K562 (cell line): ENCODE measurements around the gene GUK1. TPM values are rescaled to one million over a fixed set of nuclear protein-coding genes. Genes with fewer than 3 reads are reported as not detected.

ENCODE experiments used
- ATF1 ChIP-seq, 2 experiments: fragments of 450-650 bp in 1 of 2; IDR thresholded peaks; 2 replicates each; pipeline ENCODE4 v1.6.1; 2016; ENCODE audit warnings: missing compliant biosample characterization in 1 of 2, missing genetic modification characterization in 1 of 2
- BCLAF1 ChIP-seq, 2 experiments: fragments of 450-650 bp in 1 of 2; IDR thresholded peaks; 2 replicates each; pipeline ENCODE4 v1.6.1; 2011 to 2017; ENCODE audit warnings: low read depth in 2 of 2, antibody characterized with exemption in 1 of 2, borderline replicate concordance in 1 of 2, low read length in 1 of 2, mild to moderate bottlenecking in 1 of 2, mixed read lengths in 1 of 2; ENCODE audit not compliant: control insufficient read depth in 1 of 2
- CBX1 ChIP-seq: sonication (generic); IDR thresholded peaks from 2 replicates; pipeline ENCODE4 v1.6.1; 2016; ENCODE audit warnings: antibody characterized with exemption, low read depth, mild to moderate bottlenecking
- CCNT2 ChIP-seq: IDR thresholded peaks from 2 replicates; pipeline ENCODE4 v1.6.1; 2011; ENCODE audit warnings: borderline replicate concordance, low read depth, mild to moderate bottlenecking, moderate library complexity, mixed read lengths, low read length; ENCODE audit not compliant: insufficient read length; ENCODE audit errors: extremely low read depth
- EP300 ChIP-seq: IDR thresholded peaks from 2 replicates; pipeline ENCODE4 v1.6.1; 2012; ENCODE audit warnings: low read length, improper control_type of control experiment
- EP400 ChIP-seq: fragments of 450-650 bp; IDR thresholded peaks from 2 replicates; pipeline ENCODE4 v1.6.1; 2017; ENCODE audit warnings: antibody characterized with exemption, mild to moderate bottlenecking, moderate library complexity
- GATAD2A ChIP-seq: fragments of 450-650 bp; IDR thresholded peaks from 2 replicates; pipeline ENCODE4 v1.6.1; 2017
- HNRNPK ChIP-seq: fragments of 200-400 bp; formaldehyde crosslinking; IDR thresholded peaks from one replicate; pipeline ENCODE4 v1.6.1; 2018; ENCODE audit warnings: mild to moderate bottlenecking, low read depth, low read length; ENCODE audit not compliant: poor library complexity, severe bottlenecking
- L3MBTL2 ChIP-seq: fragments of 450-650 bp; IDR thresholded peaks from 2 replicates; pipeline ENCODE4 v1.6.1; 2016; ENCODE audit warnings: mild to moderate bottlenecking, moderate library complexity
- MYNN ChIP-seq, 2 experiments: sonication (generic); formaldehyde crosslinking in 1 of 2; IDR thresholded peaks; 2 replicates each; pipeline versions ENCODE4 v1.5.0 to v1.6.1; 2016 to 2020; ENCODE audit warnings: antibody characterized with exemption in 1 of 2, missing genetic modification reagents in 1 of 2
- NBN ChIP-seq: fragments of 450-650 bp; IDR thresholded peaks from 2 replicates; pipeline ENCODE4 v1.6.1; 2016; ENCODE audit warnings: low read depth, mild to moderate bottlenecking
- NFXL1 ChIP-seq: fragments of 450-650 bp; formaldehyde crosslinking; IDR thresholded peaks from 2 replicates; pipeline ENCODE4 v1.4.0; 2021; ENCODE audit warnings: mild to moderate bottlenecking
- NR2C1 ChIP-seq, 2 experiments: fragments of 450-650 bp; IDR thresholded peaks; 2 replicates each; pipeline ENCODE4 v1.6.1; 2017; ENCODE audit warnings: mild to moderate bottlenecking in 2 of 2, antibody characterized with exemption in 1 of 2, inconsistent platforms in 1 of 2, missing compliant biosample characterization in 1 of 2, missing genetic modification characterization in 1 of 2
- PBX2 ChIP-seq, 2 experiments: IDR thresholded peaks in 1 of 2; conservative IDR thresholded peaks in 1 of 2; 2 replicates each; pipeline ENCODE4 v1.6.1; 2016; ENCODE audit warnings: low read depth in 2 of 2, mild to moderate bottlenecking in 1 of 2, missing compliant biosample characterization in 1 of 2, missing genetic modification characterization in 1 of 2, moderate library complexity in 1 of 2
- POLR2AphosphoS5 ChIP-seq: IDR thresholded peaks from 2 replicates; pipeline ENCODE4 v1.6.1; 2011; ENCODE audit warnings: mild to moderate bottlenecking, low read depth, low read length, moderate library complexity; ENCODE audit not compliant: control insufficient read depth, insufficient read depth
- SIN3B ChIP-seq: fragments of 450-650 bp; IDR thresholded peaks from 2 replicates; pipeline ENCODE4 v1.6.1; 2017; ENCODE audit warnings: low read depth, mild to moderate bottlenecking, moderate library complexity
- TAF1 ChIP-seq: IDR thresholded peaks from 2 replicates; pipeline ENCODE4 v1.6.1; 2011; ENCODE audit warnings: mild to moderate bottlenecking, low read length, moderate library complexity; ENCODE audit not compliant: insufficient read depth, control insufficient read depth, severe bottlenecking; ENCODE audit errors: extremely low read depth
- TAF15 ChIP-seq: fragments of 200-400 bp; formaldehyde crosslinking; IDR thresholded peaks from 2 replicates; pipeline ENCODE4 v1.6.1; 2017; ENCODE audit warnings: mild to moderate bottlenecking, low read depth, low read length, moderate library complexity
- ZNF121 ChIP-seq: sonication (generic); formaldehyde crosslinking; conservative IDR thresholded peaks from 2 replicates; pipeline ENCODE4 v1.8.0; 2022; ENCODE audit warnings: missing genetic modification reagents
- ZNF232 ChIP-seq: sonication (generic); formaldehyde crosslinking; IDR thresholded peaks from 2 replicates; pipeline ENCODE4 v1.8.0; 2022; ENCODE audit warnings: mild to moderate bottlenecking, missing genetic modification reagents
- polyA plus RNA-seq, 8 experiments: library from polyadenylated mRNA; depleted of rRNA in 4 of 8; stranded (reverse) in 5 of 8; unstranded in 3 of 8; fragments of >200 nt; fragmentation: Nextera tagmentation in 2 of 8; fragmentation: Illumina TruSeq in 1 of 8; extraction: Ambion mirVana in 2 of 8; extraction: Trizol in 1 of 8; gene quantifications; 2 replicates each; pipeline versions ENCODE4 v1.2.1 to v1.2.3, GENCODE V29; 2011 to 2014; ENCODE audit warnings: inconsistent platforms in 1 of 8, missing spikeins in 1 of 8
- total RNA-seq, 7 experiments: library from RNA; depleted of rRNA in 6 of 7; stranded (reverse); fragments of >200 nt in 6 of 7; fragmentation: Illumina TruSeq in 2 of 7; extraction: Trizol in 2 of 7; gene quantifications; 2 replicates each; pipeline versions ENCODE4 v1.2.1 to v1.2.3, GENCODE V29; 2011 to 2021; ENCODE audit warnings: low replicate concordance in 1 of 7

Gene GUK1
- total and polyA plus RNA-seq, 9 of the 15 experiments (the other 6 are each of a cell fraction or from before 2014, with no cell fraction given) = 7.0 to 331 (median 132) TPM

DNA sequence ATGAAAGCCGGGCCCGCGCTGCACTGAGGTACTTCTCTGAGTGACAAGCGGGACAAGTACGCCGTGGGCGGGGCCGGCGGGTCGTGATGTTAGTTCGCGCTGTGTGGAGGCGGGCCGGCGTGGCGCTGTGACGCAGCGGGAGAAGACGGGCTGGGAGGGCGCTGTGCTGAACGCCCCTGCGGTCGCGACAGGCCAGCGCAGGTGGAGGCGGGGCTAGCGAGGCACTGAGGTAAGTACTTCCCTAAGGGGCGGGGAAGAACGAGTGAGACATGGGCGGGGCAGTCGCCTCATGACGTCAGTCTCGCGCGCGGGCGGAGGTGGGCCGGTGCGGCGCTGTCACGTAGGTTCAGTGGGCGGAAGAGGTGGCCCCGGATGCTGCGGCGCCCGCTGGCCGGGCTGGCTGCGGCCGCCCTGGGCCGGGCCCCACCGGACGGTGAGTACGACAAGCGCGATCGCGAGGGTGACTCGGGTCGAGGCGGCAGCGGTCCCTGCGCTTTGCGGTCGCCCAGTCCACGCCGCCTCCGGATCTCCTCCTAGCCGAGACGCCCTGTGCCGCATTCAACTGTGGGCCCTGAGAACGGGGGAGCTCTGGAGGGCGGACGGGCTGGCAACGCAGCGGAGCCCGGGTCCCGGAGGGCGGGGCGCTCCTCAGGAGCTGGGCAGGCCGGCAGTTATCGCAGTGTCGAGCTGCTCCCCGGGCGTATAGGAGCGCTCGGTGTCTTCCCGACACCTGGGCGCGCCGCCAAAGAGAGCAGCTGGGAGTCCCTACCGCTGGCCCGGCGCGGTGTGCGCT, at the start of gene GUK1 (continued):
- no peak for TF ChIP-seq NFXL1
- peak; percentile 48 for TF ChIP-seq HNRNPK
- no peak; the same call in 1 of the 2 replicates for TF ChIP-seq ZNF232
- TF ChIP-seq POLR2AphosphoS5 = peak; percentile 89
- TF ChIP-seq NR2C1 (IDR thresholded peaks at IDR 0.05) = no peak
- no peak for TF ChIP-seq NR2C1 (tag; IDR thresholded peaks at IDR 0.05)
- TF ChIP-seq ATF1 (CRISPR knock-in tag; IDR thresholded peaks at IDR 0.05) = peak; percentile 90
- TF ChIP-seq ATF1 (tag; IDR thresholded peaks at IDR 0.05) = peak; percentile 100
- peak; percentile 91; the same call in 1 of the 2 replicates for TF ChIP-seq GATAD2A
- TF ChIP-seq BCLAF1 (IDR thresholded peaks at IDR 0.05; ENCODE audit: borderline replicate concordance in 1 of 2, control insufficient read depth in 1 of 2, low read depth in 2 of 2, low read length in 1 of 2) = 0 out of 4 replicates have a peak, but pooled peaks of 1 of the 2 experiments have one; percentile 22
- peak; percentile 64; the same call in 1 of the 2 replicates for TF ChIP-seq MYNN (IDR thresholded peaks at IDR 0.05)
- no peak for TF ChIP-seq MYNN (CRISPR knock-in tag; IDR thresholded peaks at IDR 0.05)
- peak; percentile 71 for TF ChIP-seq TAF1
- TF ChIP-seq CBX1 = peak; percentile 34; the same call in 1 of the 2 replicates
- TF ChIP-seq ZNF121 (CRISPR knock-in tag) = no peak
- peak; percentile 82 for TF ChIP-seq NBN
- peak; percentile 89 for TF ChIP-seq EP400
- TF ChIP-seq CCNT2 = peak; percentile 96
- peak; percentile 90 for TF ChIP-seq PBX2 (CRISPR knock-in tag; IDR thresholded peaks at IDR 0.05; ENCODE audit: low read depth)
- peak; percentile 95 for TF ChIP-seq PBX2 (tag; conservative IDR thresholded peaks at IDR 0.05; ENCODE audit: low read depth)
- TF ChIP-seq TAF15 = no peak
- TF ChIP-seq L3MBTL2 = peak; percentile 30; the same call in 1 of the 2 replicates
- no peak; the same call in 1 of the 2 replicates for TF ChIP-seq EP300
- peak; percentile 89 for TF ChIP-seq SIN3B
